GM23248 (cell line): Measurements from ENCODE around the gene RBMS3. TPM values are rescaled to one million over a fixed set of nuclear protein-coding genes. Genes with fewer than 3 reads are reported as not detected.

Experiments
- DNase-seq: peaks from one replicate; pipeline ENCODE4 v3.0.0-alpha.2; 2015
- H2AFZ ChIP-seq: fragments of 200-600 bp; sonication (generic); 2 replicates; pipeline ENCODE4 v1.6.1; 2016; ENCODE audit warnings: antibody characterized with exemption
- H3F3A ChIP-seq: fragments of 200-600 bp; sonication (generic); 2 replicates; pipeline ENCODE4 v1.6.1; 2016; ENCODE audit warnings: mild to moderate bottlenecking, antibody characterized with exemption, mixed run types; ENCODE audit not compliant: insufficient read depth
- H3K27ac ChIP-seq: fragments of 200-600 bp; sonication (generic); 2 replicates; pipeline ENCODE4 v1.5.1; 2016; ENCODE audit warnings: mild to moderate bottlenecking
- H3K27me3 ChIP-seq: fragments of 200-600 bp; sonication (generic); replicated peaks from 2 replicates; pipeline ENCODE4 v1.6.1; 2016; ENCODE audit warnings: mild to moderate bottlenecking; ENCODE audit not compliant: insufficient read depth
- H3K36me3 ChIP-seq: fragments of 200-600 bp; sonication (generic); 2 replicates; pipeline ENCODE4 v1.6.1; 2016; ENCODE audit warnings: low read depth, mild to moderate bottlenecking
- H3K4me1 ChIP-seq: fragments of 200-600 bp; sonication (generic); 2 replicates; pipeline ENCODE4 v1.6.1; 2016; ENCODE audit warnings: mild to moderate bottlenecking; ENCODE audit not compliant: insufficient read depth
- H3K4me2 ChIP-seq: fragments of 200-600 bp; sonication (generic); one replicate; pipeline ENCODE4 v1.6.1; 2016; ENCODE audit warnings: mild to moderate bottlenecking; ENCODE audit not compliant: unreplicated experiment
- H3K4me3 ChIP-seq: fragments of 200-600 bp; sonication (generic); 2 replicates; pipeline ENCODE4 v1.5.1; 2016; ENCODE audit warnings: mild to moderate bottlenecking
- H3K79me2 ChIP-seq: fragments of 200-600 bp; sonication (generic); 2 replicates; pipeline ENCODE4 v1.6.1; 2016; ENCODE audit warnings: mild to moderate bottlenecking; ENCODE audit not compliant: insufficient read depth
- H3K9ac ChIP-seq: fragments of 200-600 bp; sonication (generic); 2 replicates; pipeline ENCODE4 v1.6.1; 2016; ENCODE audit warnings: mild to moderate bottlenecking
- H3K9me2 ChIP-seq: fragments of 200-600 bp; sonication (generic); 2 replicates; pipeline ENCODE4 v1.6.1; 2016; ENCODE audit warnings: mixed run types, mild to moderate bottlenecking, moderate library complexity; ENCODE audit not compliant: insufficient read depth
- H3K9me3 ChIP-seq: fragments of 200-600 bp; sonication (generic); one replicate; pipeline ENCODE4 v1.6.1; 2017; ENCODE audit warnings: low read depth
- H4K20me1 ChIP-seq: fragments of 200-600 bp; sonication (generic); 2 replicates; pipeline ENCODE4 v1.6.0; 2016; ENCODE audit not compliant: insufficient read depth
- EZH2 ChIP-seq: fragments of 200-600 bp; sonication (generic); IDR thresholded peaks from 2 replicates; pipeline ENCODE4 v1.6.1; 2018; ENCODE audit warnings: antibody characterized with exemption, mild to moderate bottlenecking; ENCODE audit not compliant: insufficient read depth, poor library complexity, severe bottlenecking
- EZH2phosphoT487 ChIP-seq: fragments of 200-600 bp; sonication (generic); IDR thresholded peaks from 2 replicates; pipeline ENCODE4 v1.6.1; 2018; ENCODE audit warnings: antibody characterized with exemption, moderate library complexity, mild to moderate bottlenecking, low read depth; ENCODE audit not compliant: insufficient read depth
- WGBS, 2 experiments: methylation state at CpG; one replicate each; pipeline ENCODE4 v1.1.6; 2015 to 2017; ENCODE audit warnings: low lambda C conversion rate in 2 of 2, low coverage in 1 of 2; ENCODE audit errors: missing lambda C conversion rate in 2 of 2; 5-methylcytosine and 5-hydroxymethylcytosine counted together
- in situ Hi-C: fragments of 300-500 bp; cut with MboI; formaldehyde crosslinking; loops from 2 replicates; pipeline ENCODE4 v1.15.0; 2020
- polyA plus RNA-seq: library from polyadenylated mRNA; unstranded; fragments of >200 nt; fragmentation: Nextera tagmentation; extraction: Ambion mirVana; gene quantifications from 2 replicates; pipeline ENCODE4 v1.2.1, GENCODE V29; 2016
- total RNA-seq: library from RNA; depleted of rRNA; stranded (reverse); fragments of >200 nt; shearing (Covaris generic); gene quantifications from 2 replicates; pipeline ENCODE4 v1.2.3, GENCODE V29; 2014

RBMS3 gene
- total and polyA plus RNA-seq, 2 experiments from 2014 or later, result 40.0 to 94.3 TPM

DNA sequence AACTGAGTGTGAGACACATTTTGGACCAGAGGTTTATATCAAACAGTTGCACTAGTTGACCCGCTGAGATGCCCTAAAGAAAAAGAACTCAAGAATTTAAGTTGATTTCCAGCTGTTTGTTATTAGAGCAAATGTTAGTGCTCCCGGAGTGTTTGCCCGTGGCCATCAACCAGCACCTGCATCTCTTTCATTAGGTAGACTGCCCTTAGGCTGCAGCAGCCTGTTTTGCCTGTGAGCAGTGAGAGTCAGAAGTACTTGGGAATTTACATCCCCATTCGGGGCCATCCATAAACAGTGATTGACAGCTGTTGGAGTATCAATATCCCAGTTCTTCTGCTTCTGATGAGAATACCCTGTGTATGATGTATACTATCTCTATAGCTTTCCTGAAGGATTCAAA lies 492.6 kb downstream of the RBMS3 start:
- 89 to 90% methylated on average over 4 of the region's 4 CpGs for WGBS, 2 experiments
- no peak overlapping the region for H3K27ac ChIP-seq

DNA sequence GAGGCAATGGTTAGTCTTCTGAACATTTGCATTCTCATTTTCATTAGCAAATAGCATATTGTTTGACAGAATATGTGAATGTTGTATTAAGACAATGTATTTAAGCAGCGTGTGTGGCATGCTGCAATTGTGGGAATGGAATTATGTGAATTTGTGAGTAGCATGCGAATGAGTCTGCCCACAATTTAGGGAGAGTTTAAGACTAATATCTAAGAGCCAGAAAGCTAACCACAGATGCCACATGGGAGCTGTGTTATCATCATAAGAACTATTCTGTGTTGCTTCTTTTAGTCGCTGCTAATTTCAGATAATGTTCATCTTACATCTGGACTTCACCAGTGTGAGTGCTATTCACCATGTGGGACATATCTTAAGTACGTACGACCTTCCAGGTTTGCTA lies 494.5 kb downstream of the RBMS3 start:
- Histone ChIP-seq H3K36me3 (no peaks in the 10 kb centered on the region), H3K4me3 (no peak overlapping the region), H2AFZ (no peak overlapping the region), H3K27me3 (no peaks in the 10 kb centered on the region), H3K4me1 (no peaks in the 10 kb centered on the region), H3K9ac (no peak overlapping the region), H4K20me1 (no peaks in the 10 kb centered on the region), H3F3A (no peaks in the 10 kb centered on the region), H3K27ac (no peak overlapping the region), H3K9me2 (no peaks in the 10 kb centered on the region), H3K4me2 (no peak overlapping the region), H3K79me2 (no peaks in the 10 kb centered on the region), H3K9me3 (no peaks in the 10 kb centered on the region)
- in situ Hi-C loops, result no loop called here
- 93 to 98% methylated on average over 5 of the region's 5 CpGs for WGBS, 2 experiments
- no peak for DNase-seq
- TF ChIP-seq EZH2 (no peak), EZH2phosphoT487 (no peak)

More for the DNA sequence above, 492.6 kb downstream of the RBMS3 start:
- H3F3A ChIP-seq, result no peaks in the 10 kb centered on the region
- no peak for DNase-seq
- no peak overlapping the region for H3K9ac ChIP-seq
- H3K27me3 ChIP-seq, result no peaks in the 10 kb centered on the region
- H4K20me1 ChIP-seq, result no peaks in the 10 kb centered on the region
- H3K4me2 ChIP-seq, result no peak overlapping the region
- H3K9me3 ChIP-seq, result no peaks in the 10 kb centered on the region
- H3K4me3 ChIP-seq, result no peak overlapping the region
- H3K4me1 ChIP-seq, result no peaks in the 10 kb centered on the region
- H3K79me2 ChIP-seq, result no peaks in the 10 kb centered on the region
- no peak overlapping the region for H2AFZ ChIP-seq
- in situ Hi-C loops, result loop anchor here (25.0 kb wide), 2 partner anchors 486 to 861 kb away; partner anchors contain the start of gene RBMS3
- no peaks in the 10 kb centered on the region for H3K9me2 ChIP-seq
- H3K36me3 ChIP-seq, result no peaks in the 10 kb centered on the region
- no peak for TF ChIP-seq EZH2phosphoT487
- no peak for TF ChIP-seq EZH2

DNA sequence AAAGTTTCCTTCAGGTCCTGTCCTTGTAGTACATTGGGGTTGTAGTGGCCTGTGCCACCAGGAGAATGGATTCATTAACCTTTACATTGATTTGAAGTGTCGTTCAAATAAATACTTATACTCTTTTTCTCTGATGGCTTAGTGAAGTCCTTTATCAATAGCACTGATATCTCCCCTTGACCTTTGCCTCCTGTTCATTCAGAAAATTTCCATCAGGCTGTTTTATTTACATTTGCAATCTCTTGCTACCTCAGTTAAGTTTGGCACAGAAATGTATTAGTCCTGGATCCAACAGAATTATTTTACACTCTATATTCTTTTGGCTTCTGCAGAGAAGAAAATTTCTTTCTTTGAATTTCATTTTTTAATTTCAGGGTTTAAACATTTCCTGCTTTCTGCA lies 497.0 kb downstream of the RBMS3 start:
- H3K4me3 ChIP-seq, result no peak overlapping the region

DNA sequence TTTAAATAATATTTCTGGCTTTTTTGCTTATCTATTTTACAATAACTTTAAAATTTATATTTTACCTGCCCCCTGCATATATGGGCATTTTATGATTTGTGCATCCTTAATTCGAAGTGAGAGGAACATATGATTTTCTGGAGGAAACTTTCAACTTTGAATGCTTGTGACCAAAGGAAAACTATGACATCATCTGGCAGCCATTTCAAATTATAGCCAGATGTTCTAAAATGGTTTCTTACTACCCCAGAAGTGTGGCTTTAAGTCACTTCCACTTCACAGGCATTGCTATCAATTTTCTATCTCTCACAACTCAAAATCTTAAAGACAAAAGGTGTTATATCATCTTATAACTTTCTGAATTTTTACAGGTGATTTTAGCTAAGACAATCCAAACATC lies 508.8 kb downstream of the RBMS3 start:
- TF ChIP-seq EZH2phosphoT487, result no peak
- TF ChIP-seq EZH2, result no peak
- peaks cover 8% of the 10 kb centered on the region; the same call in 1 of the 2 replicates for H3K4me1 ChIP-seq
- H3K4me2 ChIP-seq, result no peak overlapping the region
- no peaks in the 10 kb centered on the region for H3K79me2 ChIP-seq
- H4K20me1 ChIP-seq, result no peaks in the 10 kb centered on the region
- H3K9ac ChIP-seq, result no peak overlapping the region
- H3K27me3 ChIP-seq, result no peaks in the 10 kb centered on the region
- DNase-seq, result peak; percentile 42
- 12 to 18% methylated on average over 1 of the region's 1 CpG for WGBS, 2 experiments
- H2AFZ ChIP-seq, result no peak overlapping the region
- in situ Hi-C loops, result no loop called here
- H3K4me3 ChIP-seq, result no peak overlapping the region
- H3F3A ChIP-seq, result no peaks in the 10 kb centered on the region
- H3K9me3 ChIP-seq, result no peaks in the 10 kb centered on the region
- no peaks in the 10 kb centered on the region for H3K36me3 ChIP-seq
- H3K27ac ChIP-seq, result no peak overlapping the region
- no peaks in the 10 kb centered on the region for H3K9me2 ChIP-seq

More for the DNA sequence above, 497.0 kb downstream of the RBMS3 start:
- Histone ChIP-seq H3K27ac (no peak overlapping the region), H3K4me1 (no peaks in the 10 kb centered on the region), H3K36me3 (peaks cover 4% of the 10 kb centered on the region; the same call in 1 of the 2 replicates), H3K27me3 (no peaks in the 10 kb centered on the region), H4K20me1 (no peaks in the 10 kb centered on the region), H3K79me2 (no peaks in the 10 kb centered on the region), H3K9me3 (no peaks in the 10 kb centered on the region), H3K4me2 (no peak overlapping the region), H3K9ac (no peak overlapping the region), H3K9me2 (no peaks in the 10 kb centered on the region), H3F3A (no peaks in the 10 kb centered on the region), H2AFZ (no peak overlapping the region)
- TF ChIP-seq EZH2phosphoT487 (no peak), EZH2 (no peak)
- no peak for DNase-seq
- in situ Hi-C loops, result no loop called here
- WGBS, 2 experiments, result 94 to 100% methylated on average over 1 of the region's 1 CpG

DNA sequence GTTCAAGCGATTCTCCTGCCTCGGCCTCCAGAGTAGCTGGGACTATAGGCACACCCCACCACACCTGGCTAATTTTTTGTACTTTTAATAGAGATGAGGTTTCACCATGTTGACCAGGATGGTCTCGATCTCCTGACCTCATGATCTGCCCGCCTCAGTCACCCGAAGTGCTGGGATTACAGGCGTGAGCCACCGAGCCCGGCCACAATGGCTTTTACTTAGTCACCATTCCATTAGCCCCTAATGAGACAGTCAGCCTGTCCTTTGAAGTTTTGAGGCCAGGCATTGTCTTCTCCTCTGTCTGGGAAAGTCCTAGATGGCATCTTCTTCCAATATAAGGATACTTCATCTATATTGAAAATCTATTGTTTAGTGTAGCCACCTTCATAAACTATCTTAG lies 515.9 kb downstream of the RBMS3 start:
- Histone ChIP-seq H4K20me1 (no peaks in the 10 kb centered on the region), H3K27me3 (no peaks in the 10 kb centered on the region), H3K36me3 (no peaks in the 10 kb centered on the region), H3K9ac (no peak overlapping the region), H3K9me2 (no peaks in the 10 kb centered on the region), H3K4me3 (no peak overlapping the region), H2AFZ (no peak overlapping the region), H3K4me1 (no peaks in the 10 kb centered on the region), H3K4me2 (no peak overlapping the region), H3F3A (no peaks in the 10 kb centered on the region), H3K9me3 (no peaks in the 10 kb centered on the region), H3K27ac (no peak overlapping the region), H3K79me2 (no peaks in the 10 kb centered on the region)
- in situ Hi-C loops, result no loop called here
- no peak for TF ChIP-seq EZH2
- no peak for TF ChIP-seq EZH2phosphoT487
- DNase-seq, result no peak
- 90 to 91% methylated on average over 8 of the region's 8 CpGs for WGBS, 2 experiments
